ENCODE data around the gene SSBP4.

GRCh38 chr19:18435178-18435841 lies 16.1 kb downstream of the SSBP4 start:
- TF ChIP-seq CTCF (IDR thresholded peaks at IDR 0.05) (no peak), POLR2A (IDR thresholded peaks at IDR 0.05) (no peak)

All from testis (tissue), 2 donors.